GM23338 (cell line): Measurements from ENCODE around the gene GET4. TPM values are rescaled to one million over a fixed set of nuclear protein-coding genes. Genes with fewer than 3 reads are reported as not detected.

Source experiments
- ATAC-seq: fragments of 200-7000 bp; cut with Tn5 transposase; 3 replicates; pipeline ENCODE4 v1.9.1; 2020
- DNase-seq: peaks from one replicate; pipeline ENCODE4 v3.0.0-alpha.2; 2015; ENCODE audit warnings: low spot score
- H2AFZ ChIP-seq: fragments of 200-600 bp; sonication (generic); 2 replicates; pipeline ENCODE4 v1.8.0; 2016; ENCODE audit warnings: antibody characterized with exemption, mild to moderate bottlenecking, moderate library complexity
- H3F3A ChIP-seq: fragments of 200-600 bp; sonication (generic); replicated peaks from 2 replicates; pipeline ENCODE4 v1.8.0; 2017; ENCODE audit warnings: antibody characterized with exemption, mixed run types, low read depth
- H3K27ac ChIP-seq: fragments of 200-600 bp; sonication (generic); 2 replicates; pipeline ENCODE4 v1.6.1; 2016; ENCODE audit warnings: low read depth
- H3K27me3 ChIP-seq: fragments of 200-600 bp; sonication (generic); 2 replicates; pipeline ENCODE4 v1.8.0; 2016; ENCODE audit warnings: mild to moderate bottlenecking, mixed run types, moderate library complexity; ENCODE audit not compliant: insufficient read depth
- H3K36me3 ChIP-seq: fragments of 200-600 bp; sonication (generic); 2 replicates; pipeline ENCODE4 v1.8.0; 2016; ENCODE audit warnings: mild to moderate bottlenecking; ENCODE audit not compliant: insufficient read depth
- H3K4me1 ChIP-seq: fragments of 200-600 bp; sonication (generic); 2 replicates; pipeline ENCODE4 v1.8.0; 2016; ENCODE audit warnings: mild to moderate bottlenecking, moderate library complexity; ENCODE audit not compliant: insufficient read depth
- H3K4me2 ChIP-seq: fragments of 200-600 bp; sonication (generic); 2 replicates; pipeline ENCODE4 v1.7.1; 2017; ENCODE audit warnings: mixed run types
- H3K4me3 ChIP-seq: fragments of 200-600 bp; sonication (generic); 2 replicates; pipeline ENCODE4 v1.6.1; 2016; ENCODE audit warnings: mixed run types
- H3K79me2 ChIP-seq: fragments of 200-600 bp; sonication (generic); replicated peaks from 2 replicates; pipeline ENCODE4 v1.8.0; 2017; ENCODE audit warnings: mild to moderate bottlenecking; ENCODE audit not compliant: insufficient read depth
- H3K9me2 ChIP-seq: fragments of 200-600 bp; sonication (generic); 2 replicates; pipeline ENCODE4 v1.8.0; 2017; ENCODE audit not compliant: insufficient read depth
- H4K20me1 ChIP-seq: fragments of 200-600 bp; sonication (generic); replicated peaks from 2 replicates; pipeline ENCODE4 v1.8.0; 2017; ENCODE audit warnings: mild to moderate bottlenecking; ENCODE audit not compliant: insufficient read depth
- H3K27ac Mint-ChIP-seq: 2 replicates; pipeline ENCODE4 v1.8.0; 2020; ENCODE audit warnings: inconsistent platforms, mild to moderate bottlenecking, moderate library complexity, mixed read lengths
- H3K27me3 Mint-ChIP-seq: 3 replicates; pipeline ENCODE4 v1.8.0; 2022; ENCODE audit warnings: low read depth, mild to moderate bottlenecking, moderate library complexity, mixed read lengths, inconsistent platforms; ENCODE audit not compliant: insufficient read depth, poor library complexity
- H3K36me3 Mint-ChIP-seq: 3 replicates; pipeline ENCODE4 v1.8.0; 2021; ENCODE audit warnings: low read depth, mild to moderate bottlenecking, inconsistent platforms, moderate library complexity, mixed read lengths
- H3K4me1 Mint-ChIP-seq: 3 replicates; pipeline ENCODE4 v1.8.0; 2020; ENCODE audit warnings: mild to moderate bottlenecking, inconsistent platforms, mixed read lengths
- H3K4me3 Mint-ChIP-seq: 3 replicates; pipeline ENCODE4 v1.8.0; 2021; ENCODE audit warnings: moderate library complexity, mild to moderate bottlenecking, inconsistent platforms, mixed read lengths
- H3K9me3 Mint-ChIP-seq: 3 replicates; pipeline ENCODE4 v1.8.0; 2020; ENCODE audit warnings: moderate library complexity, mild to moderate bottlenecking, inconsistent platforms, mixed read lengths
- EZH2 ChIP-seq: fragments of 200-600 bp; sonication (generic); IDR thresholded peaks from one replicate; pipeline ENCODE4 v1.8.0; 2017; ENCODE audit warnings: antibody characterized with exemption, mild to moderate bottlenecking, low read depth; ENCODE audit not compliant: unreplicated experiment
- EZH2phosphoT487 ChIP-seq: fragments of 200-600 bp; sonication (generic); IDR thresholded peaks from one replicate; pipeline ENCODE4 v1.8.1; 2018; ENCODE audit warnings: antibody characterized with exemption; ENCODE audit not compliant: unreplicated experiment
- JUNB ChIP-seq: IDR thresholded peaks from one replicate; pipeline ENCODE4 v1.6.1; 2016; ENCODE audit warnings: antibody characterized with exemption; ENCODE audit not compliant: unreplicated experiment
- NANOG ChIP-seq: IDR thresholded peaks from 2 replicates; pipeline ENCODE4 v1.6.1; 2016; ENCODE audit warnings: antibody characterized with exemption, borderline replicate concordance
- POLR2AphosphoS5 ChIP-seq: IDR thresholded peaks from 2 replicates; pipeline ENCODE4 v1.6.1; 2016; ENCODE audit warnings: antibody characterized with exemption, low read depth
- STAT1 ChIP-seq: IDR thresholded peaks from one replicate; pipeline ENCODE4 v1.6.1; 2016; ENCODE audit warnings: antibody characterized with exemption; ENCODE audit not compliant: unreplicated experiment
- ZNF114 ChIP-seq: fragments of 250-450 bp; sonication (Bioruptor Pico); IDR thresholded peaks from 2 replicates; pipeline ENCODE4 v1.5.0; 2020; ENCODE audit warnings: mild to moderate bottlenecking, moderate library complexity
- ZNF331 ChIP-seq: fragments of 250-450 bp; sonication (Bioruptor Pico); IDR thresholded peaks from 2 replicates; pipeline ENCODE4 v1.5.0; 2020; ENCODE audit warnings: low read depth, mild to moderate bottlenecking, moderate library complexity
- polyA plus RNA-seq: library from polyadenylated mRNA; unstranded; fragments of >200 nt; fragmentation: Nextera tagmentation; extraction: Ambion mirVana; gene quantifications from 2 replicates; pipeline ENCODE4 v1.2.1, GENCODE V29; 2016
- total RNA-seq: library from RNA; depleted of rRNA; stranded (reverse); fragments of >200 nt; shearing (Covaris generic); gene quantifications from 2 replicates; pipeline ENCODE4 v1.2.3, GENCODE V29; 2014
- TF ChIP-seq, protein P1 (sequence below): IDR thresholded peaks from 2 replicates; pipeline ENCODE4 v1.6.1; 2016; ENCODE audit warnings: antibody characterized with exemption
- TF ChIP-seq, protein P2 (sequence below), 2 experiments: fragments of 200-600 bp in 1 of 2; sonication (generic) in 1 of 2; conservative IDR thresholded peaks; 2 replicates each; pipeline versions ENCODE4 v1.5.1 to v1.6.1; 2016 to 2017; ENCODE audit warnings: antibody characterized with exemption in 2 of 2, low read depth in 2 of 2, mild to moderate bottlenecking in 2 of 2, moderate library complexity in 1 of 2
- TF ChIP-seq, protein P3 (sequence below): IDR thresholded peaks from one replicate; pipeline ENCODE4 v1.6.1; 2018; ENCODE audit warnings: antibody characterized with exemption; ENCODE audit not compliant: unreplicated experiment

Gene GET4
- total and polyA plus RNA-seq, 2 experiments from 2014 or later, result 48.0 to 79.1 TPM

DNA sequence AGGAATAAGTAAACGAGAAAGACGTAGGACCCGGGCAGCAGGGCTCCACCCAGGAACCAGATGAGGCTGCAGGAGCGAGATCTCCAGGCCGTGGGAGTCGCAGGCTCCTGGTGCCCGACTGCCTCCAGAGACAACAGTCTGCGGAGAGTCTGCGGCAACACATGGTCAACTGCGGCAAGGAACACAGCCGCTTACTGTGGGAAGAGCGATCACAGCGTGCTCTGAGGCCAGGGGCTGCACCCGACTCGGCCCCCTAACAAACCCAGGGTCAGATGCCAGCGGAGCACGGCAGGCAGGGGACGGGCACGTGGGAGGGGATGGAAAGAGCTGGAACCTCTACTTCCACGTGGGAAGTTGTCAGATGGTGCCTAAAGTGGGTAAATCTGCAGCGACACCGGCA, 26.6 kb downstream of the GET4 start (continued):
- TF ChIP-seq, protein P1, sequence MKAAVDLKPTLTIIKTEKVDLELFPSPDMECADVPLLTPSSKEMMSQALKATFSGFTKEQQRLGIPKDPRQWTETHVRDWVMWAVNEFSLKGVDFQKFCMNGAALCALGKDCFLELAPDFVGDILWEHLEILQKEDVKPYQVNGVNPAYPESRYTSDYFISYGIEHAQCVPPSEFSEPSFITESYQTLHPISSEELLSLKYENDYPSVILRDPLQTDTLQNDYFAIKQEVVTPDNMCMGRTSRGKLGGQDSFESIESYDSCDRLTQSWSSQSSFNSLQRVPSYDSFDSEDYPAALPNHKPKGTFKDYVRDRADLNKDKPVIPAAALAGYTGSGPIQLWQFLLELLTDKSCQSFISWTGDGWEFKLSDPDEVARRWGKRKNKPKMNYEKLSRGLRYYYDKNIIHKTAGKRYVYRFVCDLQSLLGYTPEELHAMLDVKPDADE, result no peak
- TF ChIP-seq NANOG, result no peak
- TF ChIP-seq POLR2AphosphoS5, result no peak
- TF ChIP-seq, protein P2, sequence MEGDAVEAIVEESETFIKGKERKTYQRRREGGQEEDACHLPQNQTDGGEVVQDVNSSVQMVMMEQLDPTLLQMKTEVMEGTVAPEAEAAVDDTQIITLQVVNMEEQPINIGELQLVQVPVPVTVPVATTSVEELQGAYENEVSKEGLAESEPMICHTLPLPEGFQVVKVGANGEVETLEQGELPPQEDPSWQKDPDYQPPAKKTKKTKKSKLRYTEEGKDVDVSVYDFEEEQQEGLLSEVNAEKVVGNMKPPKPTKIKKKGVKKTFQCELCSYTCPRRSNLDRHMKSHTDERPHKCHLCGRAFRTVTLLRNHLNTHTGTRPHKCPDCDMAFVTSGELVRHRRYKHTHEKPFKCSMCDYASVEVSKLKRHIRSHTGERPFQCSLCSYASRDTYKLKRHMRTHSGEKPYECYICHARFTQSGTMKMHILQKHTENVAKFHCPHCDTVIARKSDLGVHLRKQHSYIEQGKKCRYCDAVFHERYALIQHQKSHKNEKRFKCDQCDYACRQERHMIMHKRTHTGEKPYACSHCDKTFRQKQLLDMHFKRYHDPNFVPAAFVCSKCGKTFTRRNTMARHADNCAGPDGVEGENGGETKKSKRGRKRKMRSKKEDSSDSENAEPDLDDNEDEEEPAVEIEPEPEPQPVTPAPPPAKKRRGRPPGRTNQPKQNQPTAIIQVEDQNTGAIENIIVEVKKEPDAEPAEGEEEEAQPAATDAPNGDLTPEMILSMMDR (conservative IDR thresholded peaks at IDR 0.05; ENCODE audit: low read depth in 2 of 2), result no peak
- TF ChIP-seq JUNB, result no peak
- TF ChIP-seq EZH2, result no peak
- no peak for TF ChIP-seq EZH2phosphoT487
- TF ChIP-seq, protein P3, sequence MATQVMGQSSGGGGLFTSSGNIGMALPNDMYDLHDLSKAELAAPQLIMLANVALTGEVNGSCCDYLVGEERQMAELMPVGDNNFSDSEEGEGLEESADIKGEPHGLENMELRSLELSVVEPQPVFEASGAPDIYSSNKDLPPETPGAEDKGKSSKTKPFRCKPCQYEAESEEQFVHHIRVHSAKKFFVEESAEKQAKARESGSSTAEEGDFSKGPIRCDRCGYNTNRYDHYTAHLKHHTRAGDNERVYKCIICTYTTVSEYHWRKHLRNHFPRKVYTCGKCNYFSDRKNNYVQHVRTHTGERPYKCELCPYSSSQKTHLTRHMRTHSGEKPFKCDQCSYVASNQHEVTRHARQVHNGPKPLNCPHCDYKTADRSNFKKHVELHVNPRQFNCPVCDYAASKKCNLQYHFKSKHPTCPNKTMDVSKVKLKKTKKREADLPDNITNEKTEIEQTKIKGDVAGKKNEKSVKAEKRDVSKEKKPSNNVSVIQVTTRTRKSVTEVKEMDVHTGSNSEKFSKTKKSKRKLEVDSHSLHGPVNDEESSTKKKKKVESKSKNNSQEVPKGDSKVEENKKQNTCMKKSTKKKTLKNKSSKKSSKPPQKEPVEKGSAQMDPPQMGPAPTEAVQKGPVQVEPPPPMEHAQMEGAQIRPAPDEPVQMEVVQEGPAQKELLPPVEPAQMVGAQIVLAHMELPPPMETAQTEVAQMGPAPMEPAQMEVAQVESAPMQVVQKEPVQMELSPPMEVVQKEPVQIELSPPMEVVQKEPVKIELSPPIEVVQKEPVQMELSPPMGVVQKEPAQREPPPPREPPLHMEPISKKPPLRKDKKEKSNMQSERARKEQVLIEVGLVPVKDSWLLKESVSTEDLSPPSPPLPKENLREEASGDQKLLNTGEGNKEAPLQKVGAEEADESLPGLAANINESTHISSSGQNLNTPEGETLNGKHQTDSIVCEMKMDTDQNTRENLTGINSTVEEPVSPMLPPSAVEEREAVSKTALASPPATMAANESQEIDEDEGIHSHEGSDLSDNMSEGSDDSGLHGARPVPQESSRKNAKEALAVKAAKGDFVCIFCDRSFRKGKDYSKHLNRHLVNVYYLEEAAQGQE, result no peak
- no peak for TF ChIP-seq ZNF114
- TF ChIP-seq ZNF331 (CRISPR knock-in tag), result no peak
- TF ChIP-seq STAT1, result no peak

DNA sequence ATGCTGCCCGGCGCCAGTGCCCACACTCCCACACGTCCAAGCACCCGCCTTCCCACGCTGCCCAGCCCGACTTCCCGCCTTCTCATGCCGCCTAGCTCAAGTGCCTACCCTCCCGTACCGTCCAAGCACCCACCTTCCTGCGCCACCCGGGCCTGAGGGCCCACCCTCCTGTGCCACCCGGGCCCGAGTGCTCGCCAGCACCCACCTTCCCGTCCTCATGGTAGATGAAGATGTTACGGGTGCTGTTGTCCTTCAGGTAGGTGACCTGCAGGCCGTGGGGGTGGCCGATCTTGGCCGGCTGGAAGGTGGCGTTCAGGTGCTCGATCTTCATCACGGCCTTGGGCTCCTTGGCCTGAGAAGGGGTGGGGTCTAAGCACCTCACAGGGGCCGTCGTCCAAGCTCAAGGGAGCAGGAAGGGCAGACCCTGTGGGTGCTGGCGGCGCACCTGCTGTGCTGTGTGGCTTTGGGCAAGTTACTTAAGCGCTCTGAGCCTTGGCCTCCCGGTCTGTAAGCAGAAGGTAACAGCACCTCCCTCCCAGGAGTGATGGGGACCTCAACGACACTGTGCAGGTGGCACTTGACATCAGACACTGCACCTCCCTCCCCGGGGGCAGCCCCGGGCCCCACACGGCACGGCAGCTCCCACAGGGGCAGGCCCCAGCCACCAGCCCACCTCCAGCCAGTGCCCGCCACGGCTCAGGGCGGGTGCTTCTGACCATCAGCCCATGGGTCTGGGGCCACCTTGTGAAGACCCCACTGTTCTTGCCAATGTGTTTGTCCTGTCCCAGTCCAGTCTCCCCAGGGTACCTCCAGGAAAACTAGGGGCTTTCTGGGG, 27.8 kb downstream of the GET4 start:
- DNase-seq, result no peak
- H4K20me1 ChIP-seq, result no peaks in the 10 kb centered on the region
- no peaks in the 10 kb centered on the region for H3K9me2 ChIP-seq
- ATAC-seq, result no peak
- H3K9me3 Mint-ChIP-seq, result no peaks in the 10 kb centered on the region
- H3K36me3 ChIP-seq, result no peaks in the 10 kb centered on the region
- H3K4me3 Mint-ChIP-seq, result no peak overlapping the region
- no peak overlapping the region for H3K27ac ChIP-seq
- H2AFZ ChIP-seq, result no peak overlapping the region
- no peaks in the 10 kb centered on the region for H3F3A ChIP-seq
- no peaks in the 10 kb centered on the region for H3K4me1 ChIP-seq
- no peak for TF ChIP-seq STAT1
- TF ChIP-seq EZH2, result no peak
- no peak for TF ChIP-seq EZH2phosphoT487
- TF ChIP-seq ZNF114, result no peak
- no peaks in the 10 kb centered on the region for H3K36me3 Mint-ChIP-seq
- no peak overlapping the region for H3K4me2 ChIP-seq
- peaks cover 15% of the 10 kb centered on the region for H3K27me3 Mint-ChIP-seq
- H3K27me3 ChIP-seq, result peaks cover 8% of the 10 kb centered on the region
- H3K4me1 Mint-ChIP-seq, result no peaks in the 10 kb centered on the region; the same call in 2 of the 3 replicates
- H3K4me3 ChIP-seq, result no peak overlapping the region
- H3K27ac Mint-ChIP-seq, result no peak overlapping the region
- no peaks in the 10 kb centered on the region for H3K79me2 ChIP-seq
